Tibial nerve (tissue), 4 donors: ENCODE measurements around the gene NOTCH1.

Experiments used
- CTCF ChIP-seq, 5 experiments: fragments of 200-600 bp in 3 of 5; fragments of 450-650 bp in 2 of 5; sonication (generic) in 3 of 5; IDR thresholded peaks; one replicate each; pipeline ENCODE4 v1.5.1; 2016 to 2019; ENCODE audit warnings: antibody characterized with exemption in 5 of 5, mild to moderate bottlenecking in 3 of 5, moderate library complexity in 2 of 5
- EP300 ChIP-seq, 2 donors: sonication (generic); formaldehyde crosslinking; IDR thresholded peaks; one replicate each; pipeline ENCODE4 v1.6.1; 2017; ENCODE audit warnings: antibody characterized with exemption in 2 of 2, mild to moderate bottlenecking in 1 of 2
- POLR2A ChIP-seq, 2 donors: fragments of 450-650 bp; IDR thresholded peaks; one replicate each; pipeline ENCODE4 v1.6.1; 2017; ENCODE audit warnings: antibody characterized with exemption in 2 of 2, mild to moderate bottlenecking in 2 of 2, moderate library complexity in 2 of 2

- TF ChIP-seq CTCF (IDR thresholded peaks at IDR 0.05) (no peak), POLR2A (IDR thresholded peaks at IDR 0.05) (no peak), EP300 (IDR thresholded peaks at IDR 0.05) (no peak)
These were observed 3.4 kb upstream of the NOTCH1 start for GRCh38 chr9:136549010-136549980.
